Measurements from ENCODE around the gene KIR2DL3. TPM values are rescaled to one million over a fixed set of nuclear protein-coding genes. Genes with fewer than 3 reads are reported as not detected.

The KIR2DL3 gene
- total and polyA plus RNA-seq, 7 donors, result not detected

DNA sequence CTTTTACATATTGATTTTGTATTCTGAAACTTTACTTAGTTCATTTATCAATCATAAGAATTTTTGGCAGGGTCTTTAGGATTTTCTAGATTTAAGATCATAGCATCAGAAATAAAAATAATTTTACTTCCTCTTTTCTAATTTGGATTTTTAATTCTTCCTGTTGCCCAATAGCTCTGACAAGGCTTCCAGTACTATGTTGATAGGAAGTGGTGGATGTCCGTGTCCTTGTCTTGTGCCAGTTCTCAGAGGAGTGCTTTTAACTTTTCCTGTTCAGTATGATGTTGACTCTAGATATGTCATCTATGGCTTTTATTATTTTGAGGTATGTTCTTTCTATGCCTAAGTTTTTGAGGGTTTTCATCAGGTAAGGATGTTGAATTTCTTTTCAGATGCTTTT, 57.4 kb downstream of the KIR2DL3 start:
- H3K9me3 ChIP-seq, result no peaks in the 10 kb centered on the region
- H3K4me3 ChIP-seq, result no peak overlapping the region
- DNase-seq (no peak), ATAC-seq (no peak)
- H3K36me3 ChIP-seq (ENCODE audit: insufficient read depth in 1 of 2, low read depth in 1 of 2), result no peaks in the 10 kb centered on the region
- TF ChIP-seq, protein P1, sequence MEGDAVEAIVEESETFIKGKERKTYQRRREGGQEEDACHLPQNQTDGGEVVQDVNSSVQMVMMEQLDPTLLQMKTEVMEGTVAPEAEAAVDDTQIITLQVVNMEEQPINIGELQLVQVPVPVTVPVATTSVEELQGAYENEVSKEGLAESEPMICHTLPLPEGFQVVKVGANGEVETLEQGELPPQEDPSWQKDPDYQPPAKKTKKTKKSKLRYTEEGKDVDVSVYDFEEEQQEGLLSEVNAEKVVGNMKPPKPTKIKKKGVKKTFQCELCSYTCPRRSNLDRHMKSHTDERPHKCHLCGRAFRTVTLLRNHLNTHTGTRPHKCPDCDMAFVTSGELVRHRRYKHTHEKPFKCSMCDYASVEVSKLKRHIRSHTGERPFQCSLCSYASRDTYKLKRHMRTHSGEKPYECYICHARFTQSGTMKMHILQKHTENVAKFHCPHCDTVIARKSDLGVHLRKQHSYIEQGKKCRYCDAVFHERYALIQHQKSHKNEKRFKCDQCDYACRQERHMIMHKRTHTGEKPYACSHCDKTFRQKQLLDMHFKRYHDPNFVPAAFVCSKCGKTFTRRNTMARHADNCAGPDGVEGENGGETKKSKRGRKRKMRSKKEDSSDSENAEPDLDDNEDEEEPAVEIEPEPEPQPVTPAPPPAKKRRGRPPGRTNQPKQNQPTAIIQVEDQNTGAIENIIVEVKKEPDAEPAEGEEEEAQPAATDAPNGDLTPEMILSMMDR (IDR thresholded peaks at IDR 0.05), result no peak
- intact Hi-C loops (cut with DNase I), result no loop called here
- H3K4me1 ChIP-seq, result no peaks in the 10 kb centered on the region
- no peak overlapping the region for H3K27ac ChIP-seq
- 53 to 56% (median 55%) methylated on average over 1 of the region's 1 CpG for WGBS, 3 donors
- H3K27me3 ChIP-seq (ENCODE audit: insufficient read depth in 3 of 3, low read length in 2 of 3), result no peaks in the 10 kb centered on the region

Other genes starting within 250 kb of the KIR2DL3 start
- gene LAIR2, start 235.7 kb upstream of the KIR2DL3 start, total RNA-seq, result not detected
- not detected for gene LAIR2, start 235.7 kb upstream of the KIR2DL3 start, polyA plus RNA-seq
- 1 to 10 TPM in 2 of 4 donors, under 1 TPM in 2; 0.68 to 1.8 (median 1.0) TPM for gene LILRA2, start 164.7 kb upstream of the KIR2DL3 start, total RNA-seq
- under 1 TPM; 0.25 to 0.36 (median 0.26) TPM for gene LILRA2, start 164.7 kb upstream of the KIR2DL3 start, polyA plus RNA-seq
- gene LILRA1, start 144.9 kb upstream of the KIR2DL3 start, total RNA-seq, result under 1 TPM; 0.32 to 0.53 (median 0.34) TPM
- gene LILRA1, start 144.9 kb upstream of the KIR2DL3 start, polyA plus RNA-seq, result under 1 TPM in 2 of 3 donors, not detected in 1; 0.09 to 0.13 TPM
- 1 to 10 TPM in 3 of 4 donors, under 1 TPM in 1; 0.95 to 2.0 (median 1.2) TPM for gene LILRB1, start 108.0 kb upstream of the KIR2DL3 start, total RNA-seq
- under 1 TPM; 0.17 to 0.33 (median 0.25) TPM for gene LILRB1, start 108.0 kb upstream of the KIR2DL3 start, polyA plus RNA-seq
- 1 to 10 TPM in 2 of 4 donors, under 1 TPM in 2; 0.54 to 1.7 (median 0.99) TPM for gene LILRB4, start 75.5 kb upstream of the KIR2DL3 start, total RNA-seq
- under 1 TPM; 0.27 to 0.56 (median 0.37) TPM for gene LILRB4, start 75.5 kb upstream of the KIR2DL3 start, polyA plus RNA-seq
- not detected for gene KIR3DL3, start 14.1 kb upstream of the KIR2DL3 start, total RNA-seq
- gene KIR3DL3, start 14.1 kb upstream of the KIR2DL3 start, polyA plus RNA-seq, result not detected
- gene KIR2DL1, start 31.3 kb downstream of the KIR2DL3 start, total RNA-seq, result not detected
- gene KIR2DL1, start 31.3 kb downstream of the KIR2DL3 start, polyA plus RNA-seq, result under 1 TPM in 1 of 3 donors, not detected in 2; 0.03 TPM
- not detected for gene KIR2DL4, start 65.1 kb downstream of the KIR2DL3 start, total RNA-seq
- under 1 TPM in 1 of 3 donors, not detected in 2; 0.05 TPM for gene KIR2DL4, start 65.1 kb downstream of the KIR2DL3 start, polyA plus RNA-seq
- not detected for gene KIR3DL1, start 78.0 kb downstream of the KIR2DL3 start, total RNA-seq
- gene KIR3DL1, start 78.0 kb downstream of the KIR2DL3 start, polyA plus RNA-seq, result under 1 TPM in 1 of 3 donors, not detected in 2; 0.01 TPM
- under 1 TPM in 1 of 4 donors, not detected in 3; 0.17 TPM for gene KIR2DS4, start 94.2 kb downstream of the KIR2DL3 start, total RNA-seq
- under 1 TPM in 1 of 3 donors, not detected in 2; 0.06 TPM for gene KIR2DS4, start 94.2 kb downstream of the KIR2DL3 start, polyA plus RNA-seq
- not detected for gene KIR3DL2, start 111.9 kb downstream of the KIR2DL3 start, total RNA-seq
- gene KIR3DL2, start 111.9 kb downstream of the KIR2DL3 start, polyA plus RNA-seq, result under 1 TPM in 1 of 3 donors, not detected in 2; 0.03 TPM
- gene FCAR, start 135.7 kb downstream of the KIR2DL3 start, total RNA-seq, result 1 to 10 TPM in 1 of 4 donors, under 1 TPM in 2, not detected in 1; 0.24 to 1.0 (median 0.27) TPM
- gene FCAR, start 135.7 kb downstream of the KIR2DL3 start, polyA plus RNA-seq, result under 1 TPM in 1 of 3 donors, not detected in 2; 0.04 TPM
- under 1 TPM in 2 of 4 donors, not detected in 2; 0.27 to 0.32 TPM for gene NCR1, start 167.6 kb downstream of the KIR2DL3 start, total RNA-seq
- not detected for gene NCR1, start 167.6 kb downstream of the KIR2DL3 start, polyA plus RNA-seq
- gene NLRP7, start 209.0 kb downstream of the KIR2DL3 start, total RNA-seq, result not detected
- not detected for gene NLRP7, start 209.0 kb downstream of the KIR2DL3 start, polyA plus RNA-seq
- gene NLRP2, start 227.9 kb downstream of the KIR2DL3 start, total RNA-seq, result under 1 TPM in 2 of 4 donors, not detected in 2; 0.13 to 0.30 TPM
- gene NLRP2, start 227.9 kb downstream of the KIR2DL3 start, polyA plus RNA-seq, result under 1 TPM; 0.03 to 0.15 (median 0.06) TPM